ENCODE measurements around the gene BCL2L1.

BCL2L1 gene

DNA sequence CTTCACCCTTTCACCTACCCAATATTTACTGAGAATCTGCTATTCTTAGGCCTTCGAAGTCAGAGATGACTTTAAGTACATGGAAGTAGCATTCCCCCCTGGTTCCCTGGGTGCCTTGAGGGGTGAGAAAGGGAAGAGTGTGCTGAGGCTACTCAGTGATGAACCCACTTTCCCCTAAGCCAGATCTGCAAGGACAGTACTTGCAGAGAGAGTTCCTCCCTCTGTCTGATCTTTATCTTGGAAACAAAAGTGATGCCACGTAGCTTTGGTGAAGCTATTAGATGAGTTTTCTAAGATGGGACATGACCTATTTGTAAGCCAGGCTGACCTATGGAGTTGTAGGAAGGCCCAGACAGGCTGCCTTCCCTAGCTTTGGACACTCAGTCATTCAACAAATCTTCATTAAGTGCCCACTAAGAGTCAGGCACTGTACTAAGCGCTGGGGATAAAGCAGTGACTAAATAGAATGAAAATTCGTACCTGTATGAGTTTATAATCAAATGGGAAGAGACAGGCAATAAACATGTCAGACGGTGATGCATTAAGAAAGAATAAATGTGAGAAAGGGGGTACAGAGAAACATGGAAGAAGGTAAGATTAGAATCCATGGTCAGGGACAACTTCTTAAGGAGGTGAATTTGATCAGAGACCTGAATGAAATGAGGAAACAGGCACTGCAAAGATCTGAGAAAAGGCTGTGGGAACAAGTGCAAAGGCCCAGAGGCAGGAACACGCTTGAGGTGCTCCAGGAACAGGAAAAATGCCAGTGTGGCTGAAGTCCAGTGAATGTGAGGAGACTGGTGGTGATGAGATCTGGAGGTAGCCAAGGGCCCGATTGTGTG lies 42.2 kb downstream of the BCL2L1 start:
- no peak overlapping the region for H3K27ac ChIP-seq (ENCODE audit: insufficient read depth, low read depth, low read length, poor library complexity, severe bottlenecking)
- H3K4me1 ChIP-seq (ENCODE audit: control insufficient read depth, insufficient read depth, low read length): peaks cover 18% of the 10 kb centered on the region
- H3K36me3 ChIP-seq (ENCODE audit: control insufficient read depth, insufficient read depth, low read length): no peaks in the 10 kb centered on the region
- H3K27me3 ChIP-seq (ENCODE audit: control insufficient read depth, insufficient read depth, low read length, poor library complexity, severe bottlenecking): no peaks in the 10 kb centered on the region
- WGBS, 2 experiments: 91 to 92% methylated on average over 7 of the region's 7 CpGs
- no peaks in the 10 kb centered on the region for H3K9me3 ChIP-seq (ENCODE audit: control insufficient read depth, low read length)
- H3K4me3 ChIP-seq (ENCODE audit: insufficient read depth, low read depth, low read length): no peak overlapping the region

DNA sequence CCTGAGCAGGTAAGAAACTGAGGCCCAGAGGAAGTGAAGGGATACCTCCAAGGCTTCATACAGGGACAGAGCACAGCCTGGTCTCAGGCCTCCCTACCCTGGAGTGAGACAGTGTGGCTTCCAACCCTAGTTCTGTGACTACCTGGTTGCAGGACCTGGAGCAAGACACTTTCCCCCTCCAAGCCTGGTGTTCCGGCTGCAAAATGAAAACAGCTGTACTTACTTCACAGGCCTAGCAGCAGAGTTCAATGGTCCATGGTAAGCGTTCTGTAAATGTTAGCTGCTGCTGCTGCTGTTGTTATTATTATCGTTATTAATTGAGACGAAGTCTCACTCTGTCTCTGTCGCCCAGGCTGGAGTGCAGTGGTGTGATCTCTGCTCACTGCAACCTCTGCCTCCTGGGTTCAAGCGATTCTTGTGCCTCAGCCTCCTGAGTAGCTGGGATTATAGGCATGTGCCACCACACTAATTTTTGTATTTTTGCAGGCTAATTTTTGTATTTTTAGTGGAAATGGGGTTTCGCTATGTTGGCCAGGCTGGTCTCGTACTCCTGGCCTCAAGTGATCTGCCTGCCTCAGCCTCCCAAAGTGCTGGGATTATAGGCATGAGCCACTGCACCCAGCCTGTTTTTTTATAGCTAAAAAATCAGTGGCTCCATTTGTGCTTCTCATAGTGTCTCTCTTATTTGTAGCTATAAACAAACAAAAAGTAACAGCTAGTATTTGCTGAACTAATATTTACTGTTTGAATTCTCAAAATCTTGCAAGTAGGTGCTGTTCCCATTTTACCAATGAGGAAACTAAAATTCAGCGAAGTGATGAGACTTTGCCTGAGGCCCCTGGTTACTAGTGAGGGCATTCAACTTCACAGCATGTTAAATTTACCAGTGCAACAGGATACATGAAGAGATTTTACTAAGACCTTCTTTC lies 43.0 kb downstream of the BCL2L1 start:
- Histone ChIP-seq H3K9me3 (ENCODE audit: control insufficient read depth, low read length) (no peaks in the 10 kb centered on the region), H3K36me3 (ENCODE audit: control insufficient read depth, insufficient read depth, low read length) (no peaks in the 10 kb centered on the region), H3K4me3 (ENCODE audit: insufficient read depth, low read depth, low read length) (no peak overlapping the region), H3K27ac (ENCODE audit: insufficient read depth, low read depth, low read length, poor library complexity, severe bottlenecking) (no peak overlapping the region), H3K27me3 (ENCODE audit: control insufficient read depth, insufficient read depth, low read length, poor library complexity, severe bottlenecking) (no peaks in the 10 kb centered on the region), H3K4me1 (ENCODE audit: control insufficient read depth, insufficient read depth, low read length) (peaks cover 18% of the 10 kb centered on the region)
- WGBS, 2 experiments: 90 to 93% methylated on average over 9 of the region's 9 CpGs

- Histone ChIP-seq H3K27ac (ENCODE audit: insufficient read depth, low read depth, low read length, poor library complexity, severe bottlenecking) (no peak overlapping the region), H3K27me3 (ENCODE audit: control insufficient read depth, insufficient read depth, low read length, poor library complexity, severe bottlenecking) (no peaks in the 10 kb centered on the region), H3K36me3 (ENCODE audit: control insufficient read depth, insufficient read depth, low read length) (no peaks in the 10 kb centered on the region), H3K4me1 (ENCODE audit: control insufficient read depth, insufficient read depth, low read length) (peaks cover 18% of the 10 kb centered on the region), H3K4me3 (ENCODE audit: insufficient read depth, low read depth, low read length) (no peak overlapping the region), H3K9me3 (ENCODE audit: control insufficient read depth, low read length) (no peaks in the 10 kb centered on the region)
- 88 to 89% methylated on average over 9 of the region's 9 CpGs for WGBS, 2 experiments
Measured at GRCh38 chr20:31678389-31679356, 44.0 kb downstream of the BCL2L1 start.

DNA sequence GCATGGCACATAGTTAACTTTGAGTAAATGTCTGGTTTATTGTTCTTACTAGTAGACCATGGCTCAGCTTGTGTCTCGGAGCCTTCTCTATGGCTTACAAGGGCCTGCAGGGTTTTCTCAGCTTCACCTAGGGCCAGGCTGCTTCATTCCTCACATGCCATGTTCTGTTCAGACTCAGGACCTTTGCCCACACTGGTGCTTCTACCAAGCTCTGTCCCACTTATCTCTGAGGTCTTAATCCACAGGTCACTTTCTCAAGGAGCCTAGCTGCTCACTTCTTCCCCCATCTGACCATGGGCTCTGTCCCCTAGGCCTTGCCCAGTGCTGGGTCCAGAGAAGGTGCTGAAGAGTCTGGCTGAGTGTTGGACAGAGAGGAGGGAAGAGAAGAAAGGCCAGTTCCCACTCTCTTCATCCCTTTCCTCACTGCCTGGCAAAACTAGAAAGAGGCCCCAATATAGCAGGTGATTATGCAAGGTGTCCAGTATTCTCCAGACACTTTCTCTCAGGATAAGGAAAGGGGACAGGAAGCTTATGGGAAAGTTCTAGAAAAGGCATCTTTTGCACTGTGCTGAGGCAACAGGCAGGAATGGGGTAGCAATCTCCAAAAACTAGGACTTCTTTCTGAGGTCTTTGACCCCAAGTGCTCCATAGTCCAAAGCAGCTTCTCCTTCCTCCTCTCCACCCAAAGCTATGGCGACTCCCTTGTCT lies 45.0 kb downstream of the BCL2L1 start:
- Histone ChIP-seq H3K4me3 (ENCODE audit: insufficient read depth, low read depth, low read length) (no peak overlapping the region), H3K27me3 (ENCODE audit: control insufficient read depth, insufficient read depth, low read length, poor library complexity, severe bottlenecking) (no peaks in the 10 kb centered on the region), H3K27ac (ENCODE audit: insufficient read depth, low read depth, low read length, poor library complexity, severe bottlenecking) (no peak overlapping the region), H3K36me3 (ENCODE audit: control insufficient read depth, insufficient read depth, low read length) (no peaks in the 10 kb centered on the region), H3K4me1 (ENCODE audit: control insufficient read depth, insufficient read depth, low read length) (peaks cover 18% of the 10 kb centered on the region), H3K9me3 (ENCODE audit: control insufficient read depth, low read length) (no peaks in the 10 kb centered on the region)
- WGBS, 2 experiments: 92 to 99% methylated on average over 2 of the region's 2 CpGs

DNA sequence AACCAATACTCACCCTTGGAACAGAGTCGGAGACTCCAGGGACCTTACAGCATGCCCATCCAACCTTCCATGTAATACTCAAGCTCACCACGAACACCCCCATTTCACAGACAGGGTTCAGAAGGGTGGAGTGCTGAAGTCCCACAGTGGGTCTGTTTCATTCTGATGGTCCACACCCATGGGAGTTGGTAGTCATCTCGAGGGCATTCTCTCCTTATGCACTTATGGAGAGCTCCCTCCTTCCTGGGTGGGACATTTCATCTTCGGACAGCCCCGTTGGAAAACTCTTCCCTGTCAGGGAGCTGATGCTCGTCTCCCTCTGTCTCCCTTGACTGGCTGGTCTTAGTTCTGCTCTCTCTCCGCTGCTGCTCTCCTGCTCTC lies 46.1 kb downstream of the BCL2L1 start:
- Histone ChIP-seq H3K4me3 (ENCODE audit: insufficient read depth, low read depth, low read length) (no peak overlapping the region), H3K9me3 (ENCODE audit: control insufficient read depth, low read length) (no peaks in the 10 kb centered on the region), H3K27ac (ENCODE audit: insufficient read depth, low read depth, low read length, poor library complexity, severe bottlenecking) (no peak overlapping the region), H3K4me1 (ENCODE audit: control insufficient read depth, insufficient read depth, low read length) (peaks cover 18% of the 10 kb centered on the region), H3K27me3 (ENCODE audit: control insufficient read depth, insufficient read depth, low read length, poor library complexity, severe bottlenecking) (no peaks in the 10 kb centered on the region), H3K36me3 (ENCODE audit: control insufficient read depth, insufficient read depth, low read length) (no peaks in the 10 kb centered on the region)
- WGBS, 2 experiments: 93 to 96% methylated on average over 7 of the region's 7 CpGs

DNA sequence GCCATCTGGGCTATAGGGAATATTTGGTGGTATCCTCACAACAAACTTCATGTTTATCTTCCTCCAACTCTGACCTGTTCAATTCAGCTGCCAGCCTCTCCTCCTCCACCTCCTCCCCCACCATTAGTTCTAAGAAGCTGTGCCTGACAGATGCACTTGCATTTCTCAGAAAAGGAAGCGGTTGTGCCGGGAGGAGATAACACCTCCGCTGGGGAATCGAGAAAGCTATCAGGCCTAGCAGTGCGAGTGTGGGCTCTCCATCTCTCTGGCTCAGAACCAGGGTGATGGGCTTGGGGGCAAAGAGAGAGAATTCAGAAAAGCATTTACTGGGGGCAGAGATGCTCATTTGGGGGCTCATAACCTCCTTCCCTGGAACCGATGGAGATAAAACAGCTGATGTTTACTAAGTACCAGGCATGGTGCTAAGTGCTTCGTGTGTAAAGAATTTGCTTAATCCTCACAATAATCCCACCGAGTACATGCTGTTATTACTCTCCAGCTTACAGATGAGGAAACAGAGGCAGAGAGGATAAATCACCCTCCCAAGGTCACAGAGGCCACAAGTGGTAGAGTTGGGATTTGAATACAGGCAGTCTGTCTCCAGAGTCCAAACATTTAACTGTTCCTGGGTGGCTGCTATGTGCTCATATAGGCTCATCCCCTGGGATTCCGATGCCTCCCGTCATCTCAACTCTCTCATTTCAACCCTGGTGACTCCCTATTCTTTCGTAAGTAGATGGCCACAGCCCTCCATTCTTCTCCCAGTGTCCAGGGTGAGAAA lies 46.6 kb downstream of the BCL2L1 start:
- H3K36me3 ChIP-seq (ENCODE audit: control insufficient read depth, insufficient read depth, low read length): no peaks in the 10 kb centered on the region
- 94 to 95% methylated on average over 11 of the region's 11 CpGs for WGBS, 2 experiments
- no peaks in the 10 kb centered on the region for H3K9me3 ChIP-seq (ENCODE audit: control insufficient read depth, low read length)
- peaks cover 18% of the 10 kb centered on the region for H3K4me1 ChIP-seq (ENCODE audit: control insufficient read depth, insufficient read depth, low read length)
- no peak overlapping the region for H3K27ac ChIP-seq (ENCODE audit: insufficient read depth, low read depth, low read length, poor library complexity, severe bottlenecking)
- no peaks in the 10 kb centered on the region for H3K27me3 ChIP-seq (ENCODE audit: control insufficient read depth, insufficient read depth, low read length, poor library complexity, severe bottlenecking)
- no peak overlapping the region for H3K4me3 ChIP-seq (ENCODE audit: insufficient read depth, low read depth, low read length)

- no peaks in the 10 kb centered on the region for H3K36me3 ChIP-seq (ENCODE audit: control insufficient read depth, insufficient read depth, low read length)
- H3K4me3 ChIP-seq (ENCODE audit: insufficient read depth, low read depth, low read length): no peak overlapping the region
- no peaks in the 10 kb centered on the region for H3K27me3 ChIP-seq (ENCODE audit: control insufficient read depth, insufficient read depth, low read length, poor library complexity, severe bottlenecking)
- no peaks in the 10 kb centered on the region for H3K9me3 ChIP-seq (ENCODE audit: control insufficient read depth, low read length)
- 92 to 94% methylated on average over 10 of the region's 10 CpGs for WGBS, 2 experiments
- no peak overlapping the region for H3K27ac ChIP-seq (ENCODE audit: insufficient read depth, low read depth, low read length, poor library complexity, severe bottlenecking)
- H3K4me1 ChIP-seq (ENCODE audit: control insufficient read depth, insufficient read depth, low read length): peaks cover 18% of the 10 kb centered on the region
Measured at GRCh38 chr20:31674895-31675827, 47.5 kb downstream of the BCL2L1 start.

- Histone ChIP-seq H3K4me3 (ENCODE audit: insufficient read depth, low read depth, low read length) (no peak overlapping the region), H3K4me1 (ENCODE audit: control insufficient read depth, insufficient read depth, low read length) (peaks cover 9% of the 10 kb centered on the region), H3K36me3 (ENCODE audit: control insufficient read depth, insufficient read depth, low read length) (no peaks in the 10 kb centered on the region), H3K27ac (ENCODE audit: insufficient read depth, low read depth, low read length, poor library complexity, severe bottlenecking) (no peak overlapping the region), H3K27me3 (ENCODE audit: control insufficient read depth, insufficient read depth, low read length, poor library complexity, severe bottlenecking) (no peaks in the 10 kb centered on the region), H3K9me3 (ENCODE audit: control insufficient read depth, low read length) (no peaks in the 10 kb centered on the region)
- WGBS, 2 experiments: 89 to 97% methylated on average over 1 to 2 of the region's 2 CpGs
Measured at GRCh38 chr20:31673943-31674463, 48.7 kb downstream of the BCL2L1 start.

Measured in ectodermal cell (in vitro differentiated cells).